NCI-H2196 treated with DMSO at 0.1 percent for 48 hours (cell line): Measurements from ENCODE around the gene KITLG.
"Not testable (repeated sequence)": the region's sequence is repeated elsewhere in the genome, so short reads cannot be mapped to it uniquely, and the experiment has no call there.

Source experiments
- DNase-seq: peaks from one replicate; lab custom pipeline; 2025; ENCODE audit not compliant: unreplicated experiment; lab: John Stamatoyannopoulos, UW

The KITLG gene

GRCh38 chr12:88580051-88580871 is at the start of gene KITLG:
Gene KITLG (minus strand): TSS chr12:88580471. CDS start chr12:88580278, 193 bp downstream.
- DNase-seq: peak; percentile 82

GRCh38 chr12:88628856-88629509 is 48.7 kb upstream of the KITLG start:
- no peak for DNase-seq

- DNase-seq: not testable (repeated sequence)
These were observed 47.8 kb upstream of the KITLG start for GRCh38 chr12:88628035-88628434.

GRCh38 chr12:88627501-88627900 is 47.2 kb upstream of the KITLG start:
- no peak for DNase-seq

GRCh38 chr12:88625356-88625755 is 45.1 kb upstream of the KITLG start:
- DNase-seq: no peak

- DNase-seq: no peak
These were observed 44.6 kb upstream of the KITLG start for GRCh38 chr12:88624911-88625310.

- no peak for DNase-seq
These were observed 43.7 kb upstream of the KITLG start for GRCh38 chr12:88623777-88624548.

- no peak for DNase-seq
These were observed 37.1 kb upstream of the KITLG start for GRCh38 chr12:88617352-88617751.

GRCh38 chr12:88615490-88615889 is 35.2 kb upstream of the KITLG start:
- DNase-seq: no peak

- DNase-seq: no peak
These were observed 24.4 kb upstream of the KITLG start for GRCh38 chr12:88604646-88605045.

GRCh38 chr12:88600272-88600671 is 20.0 kb upstream of the KITLG start:
- DNase-seq: no peak

GRCh38 chr12:88597365-88597764 is 17.1 kb upstream of the KITLG start:
- DNase-seq: no peak

- DNase-seq: no peak
These were observed 15.4 kb upstream of the KITLG start for GRCh38 chr12:88595697-88596096.

- DNase-seq: no peak
These were observed 14.5 kb upstream of the KITLG start for GRCh38 chr12:88594780-88595179.

GRCh38 chr12:88591343-88591742 is 11.1 kb upstream of the KITLG start:
- DNase-seq: no peak

GRCh38 chr12:88590851-88591250 is 10.6 kb upstream of the KITLG start:
- DNase-seq: no peak

GRCh38 chr12:88585077-88585476 is 4.8 kb upstream of the KITLG start:
- no peak for DNase-seq

GRCh38 chr12:88579601-88580050 is 645 bp downstream of the KITLG start:
- no peak for DNase-seq

- peak; percentile 28 for DNase-seq
These were observed 1.1 kb downstream of the KITLG start for GRCh38 chr12:88579161-88579517.

- no peak for DNase-seq
These were observed 1.8 kb downstream of the KITLG start for GRCh38 chr12:88578276-88579160.

- no peak for DNase-seq
These were observed 2.7 kb downstream of the KITLG start for GRCh38 chr12:88577537-88577936.
